T-helper 2 cell treated with Interferon-gamma antibody and Interleukin-4, amounts not matched to agents 100 ng/mL and 5 ng/mL, for 36 hours (primary cell): ENCODE data around the gene INPP4A. TPM values are rescaled to one million over a fixed set of nuclear protein-coding genes. Genes with fewer than 3 reads are reported as not detected.
"Not testable (repeated sequence)": the region's sequence is repeated elsewhere in the genome, so short reads cannot be mapped to it uniquely, and the experiment has no call there.

Source experiments
- intact Hi-C: fragments of 100-400 bp; cut with micrococcal nuclease; formaldehyde crosslinking; loops from one replicate; pipeline ENCODE4 v1.15.1; 2023
- total RNA-seq: library from RNA; stranded (reverse); gene quantifications from 2 replicates; pipeline ENCODE4 v1.2.3, GENCODE V29; 2022

INPP4A gene
- total RNA-seq: 108 and 112 TPM in 2 replicates

GRCh38 chr2:98444436-98445176, at the start of gene INPP4A:
Gene INPP4A, plus strand, starts transcription at chr2:98444858. Its CDS starts 75,191 bp downstream, at chr2:98520049.
- intact Hi-C loops: loop anchor here (1.0 to 10.0 kb wide), 4 partner anchors 21 to 160 kb away; partner anchors contain the start of genes COA5 and UNC50

- intact Hi-C loops: no loop called here
These were observed 48.7 kb upstream of the INPP4A start for GRCh38 chr2:98395977-98396376.

GRCh38 chr2:98396745-98397355, 47.8 kb upstream of the INPP4A start:
- intact Hi-C loops: no loop called here

GRCh38 chr2:98399140-98399539, 45.5 kb upstream of the INPP4A start:
- intact Hi-C loops: no loop called here

- intact Hi-C loops: no loop called here
These were observed 40.8 kb upstream of the INPP4A start for GRCh38 chr2:98403878-98404277.

GRCh38 chr2:98404556-98405250, 40.0 kb upstream of the INPP4A start:
- intact Hi-C loops: no loop called here

GRCh38 chr2:98405301-98405700, 39.4 kb upstream of the INPP4A start:
- intact Hi-C loops: no loop called here

GRCh38 chr2:98408155-98408554, 36.5 kb upstream of the INPP4A start:
- intact Hi-C loops: no loop called here

- intact Hi-C loops: loop anchor here (1.0 to 5.0 kb wide), 7 partner anchors 26 to 424 kb away; partner anchors contain the start of gene INPP4A
These were observed 31.8 kb upstream of the INPP4A start for GRCh38 chr2:98412751-98413458.

- intact Hi-C loops: loop anchor here (5.0 kb wide), 1 partner anchor 73 kb away; no protein-coding TSS in a partner anchor
These were observed 30.4 kb upstream of the INPP4A start for GRCh38 chr2:98414246-98414645.

- intact Hi-C loops: not testable (repeated sequence)
These were observed 28.9 kb upstream of the INPP4A start for GRCh38 chr2:98415719-98416248.

- intact Hi-C loops: no loop called here
These were observed 28.1 kb upstream of the INPP4A start for GRCh38 chr2:98416383-98417159.

- intact Hi-C loops: no loop called here
These were observed 25.1 kb upstream of the INPP4A start for GRCh38 chr2:98419544-98419943.

GRCh38 chr2:98419977-98420725, 24.5 kb upstream of the INPP4A start:
- intact Hi-C loops: no loop called here

- intact Hi-C loops: no loop called here
These were observed 22.2 kb upstream of the INPP4A start for GRCh38 chr2:98422449-98422848.

- intact Hi-C loops: no loop called here
These were observed 17.9 kb upstream of the INPP4A start for GRCh38 chr2:98426771-98427170.

- intact Hi-C loops: no loop called here
These were observed 12.5 kb upstream of the INPP4A start for GRCh38 chr2:98432145-98432544.

- intact Hi-C loops: no loop called here
These were observed 11.2 kb upstream of the INPP4A start for GRCh38 chr2:98433363-98433964.

GRCh38 chr2:98434492-98434891, 10.2 kb upstream of the INPP4A start:
- intact Hi-C loops: no loop called here
